Daoy (cell line): Measurements from ENCODE around the gene GCG. TPM values are rescaled to one million over a fixed set of nuclear protein-coding genes. Genes with fewer than 3 reads are reported as not detected.

Experiments used
- DNase-seq: peaks from one replicate; pipeline ENCODE4 v3.0.0-alpha.2; 2015; ENCODE audit warnings: low read depth
- total RNA-seq: library from RNA; depleted of rRNA; stranded (reverse); fragments of >200 nt; shearing (Covaris generic); gene quantifications from 2 replicates; pipeline ENCODE4 v1.2.3, GENCODE V29; 2014; rRNA removed

Gene GCG
- total RNA-seq, result not detected in 2 replicates

DNA sequence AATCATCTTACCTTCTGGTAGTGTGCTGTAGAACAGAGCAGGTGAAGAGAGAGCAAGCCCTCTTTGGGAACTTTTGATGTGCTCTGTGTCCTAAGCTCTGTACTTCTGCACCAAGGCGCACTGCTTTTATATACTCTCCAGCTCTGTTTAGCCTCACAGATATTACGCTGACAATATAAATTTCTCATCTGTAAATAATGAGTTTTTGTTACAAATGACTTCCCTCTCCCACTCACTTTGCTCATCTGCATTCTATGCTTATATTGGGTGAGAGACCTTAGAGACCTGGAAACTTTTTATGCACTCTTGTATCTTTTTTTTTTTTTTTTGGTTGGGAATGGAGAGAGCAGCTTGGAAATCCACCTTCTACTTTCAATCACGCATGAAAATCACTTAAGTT lies at the start of gene GCG:
GCG (minus strand) TSS at position 101 of the 400 bp plus-strand sequence. CDS start 3,069 bp downstream, outside the sequence.
- DNase-seq, result no peak

GRCh38 chr2:162200636-162201035 lies 48.6 kb upstream of the GCG start:
- no peak for DNase-seq

- no peak for DNase-seq
These were observed 47.9 kb upstream of the GCG start for GRCh38 chr2:162199913-162200312.

DNA sequence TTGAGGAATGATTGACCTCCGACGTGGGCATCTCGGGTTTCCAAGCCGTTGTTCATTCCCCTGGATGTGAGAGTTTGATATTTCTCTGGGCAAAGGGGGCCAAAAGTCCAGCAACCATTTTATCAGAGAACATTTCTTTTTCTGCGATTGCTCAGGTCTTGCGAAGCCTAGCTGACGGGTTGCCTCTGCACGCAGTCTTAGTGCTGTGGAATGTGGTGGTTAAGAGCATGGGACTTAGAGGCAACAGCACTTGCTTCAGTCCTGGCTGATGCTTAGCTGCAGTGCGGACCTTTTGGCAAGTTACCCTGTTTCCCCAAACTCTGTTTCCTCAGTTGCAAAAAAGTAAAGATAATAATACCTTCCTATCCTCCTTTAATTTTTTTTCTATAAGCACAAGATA lies 46.2 kb upstream of the GCG start:
- DNase-seq, result no peak

GRCh38 chr2:162197069-162197825 lies 45.2 kb upstream of the GCG start:
- DNase-seq, result no peak

- DNase-seq, result peak; percentile 28
These were observed 44.6 kb upstream of the GCG start for GRCh38 chr2:162196638-162197037.

DNA sequence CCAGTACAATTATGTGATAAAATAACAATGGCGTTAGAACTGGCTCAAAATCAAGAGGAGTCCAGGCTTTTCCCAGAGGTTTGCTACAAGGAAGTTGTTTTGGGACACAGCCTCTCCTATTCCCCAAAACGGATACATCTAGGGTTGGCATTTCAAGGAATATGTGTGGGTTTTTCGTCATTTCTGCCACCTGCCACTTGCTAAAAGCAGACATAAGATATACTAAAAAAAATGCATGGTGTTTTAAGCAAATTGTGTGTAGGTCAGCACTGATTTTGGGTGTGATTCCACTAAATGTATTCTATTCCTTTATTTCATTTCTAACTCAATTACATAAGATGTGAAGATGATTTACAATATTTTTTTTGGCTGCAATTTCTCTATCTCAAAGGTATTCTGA lies 36.4 kb upstream of the GCG start:
- no peak for DNase-seq

DNA sequence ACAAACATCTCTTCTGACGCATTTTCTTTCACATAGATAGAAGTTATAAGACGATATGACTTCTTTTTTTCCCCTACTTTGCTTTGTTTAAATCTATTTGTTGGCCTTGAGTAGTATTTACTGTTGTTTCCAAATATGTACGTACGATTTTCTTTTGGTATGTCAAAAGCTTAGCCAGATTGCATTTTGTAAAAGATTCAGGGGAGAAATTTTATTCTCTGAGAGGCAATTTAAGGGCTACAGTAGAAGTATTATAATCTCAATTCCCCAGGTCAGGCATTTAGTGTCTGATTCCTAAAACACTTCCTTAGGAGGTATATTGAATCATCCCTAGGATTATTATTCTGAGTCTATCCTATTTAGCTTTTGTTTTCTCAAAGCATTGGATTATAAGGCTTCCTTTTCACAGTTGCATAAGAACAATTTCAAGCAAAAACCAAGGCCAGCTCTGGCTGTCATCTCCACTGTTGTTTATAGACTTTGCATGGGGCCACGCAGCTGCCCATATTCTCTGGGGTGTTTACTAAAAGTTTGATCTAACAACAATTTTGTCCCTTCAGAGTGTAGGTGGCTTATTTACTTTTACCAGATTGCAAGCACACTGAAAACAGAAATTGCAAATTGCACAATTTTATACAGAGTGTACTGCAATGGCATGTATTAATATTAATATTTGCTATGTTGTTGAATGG lies 33.6 kb upstream of the GCG start:
- no peak for DNase-seq

DNA sequence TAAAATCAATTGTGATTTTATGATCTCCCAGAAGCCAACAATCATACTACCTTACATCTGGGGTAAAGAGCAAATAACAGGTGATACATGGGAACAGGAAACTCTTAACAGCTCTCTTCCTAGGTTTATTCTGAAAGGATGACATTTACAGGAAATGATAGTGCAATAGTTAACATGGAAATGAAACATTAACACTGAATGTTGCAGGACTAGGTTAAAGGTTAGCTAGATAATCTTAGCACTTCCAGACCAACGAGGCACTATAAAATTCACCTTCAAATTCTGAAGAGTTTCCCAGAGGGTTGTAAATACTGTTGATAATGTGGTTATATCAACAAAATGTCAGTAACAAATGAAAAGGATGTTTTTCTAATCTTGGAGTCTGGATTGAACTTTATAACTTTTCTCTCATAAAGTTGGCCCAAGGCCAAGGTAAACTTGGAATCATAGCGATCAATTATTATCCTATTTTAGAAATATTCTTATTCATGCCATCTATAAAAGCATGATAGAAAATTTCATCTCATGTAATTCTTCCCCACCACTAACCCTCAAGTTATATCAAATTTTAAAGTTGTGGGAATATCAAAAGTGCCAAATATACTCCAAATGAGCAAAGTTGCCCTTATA lies 32.9 kb upstream of the GCG start:
- no peak for DNase-seq

DNA sequence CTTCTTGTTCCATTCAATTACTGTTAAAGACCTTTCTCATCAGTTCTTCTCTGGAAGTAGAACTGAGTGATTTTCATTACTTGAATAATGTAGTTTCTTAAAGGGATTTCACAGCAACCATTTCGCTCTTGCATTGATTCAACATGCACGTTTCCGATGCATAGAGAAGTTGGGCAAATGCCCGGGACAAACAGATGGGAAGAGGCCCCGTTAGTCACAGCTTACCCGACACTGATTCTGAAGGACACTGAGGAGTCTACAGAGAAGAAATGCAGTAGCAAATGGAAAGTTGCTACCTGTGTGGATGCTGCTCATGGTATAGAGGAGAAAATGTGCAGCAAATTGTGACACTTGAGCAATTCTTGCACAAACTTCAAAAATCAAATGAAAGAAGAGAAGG lies 32.3 kb upstream of the GCG start:
- DNase-seq, result no peak

DNA sequence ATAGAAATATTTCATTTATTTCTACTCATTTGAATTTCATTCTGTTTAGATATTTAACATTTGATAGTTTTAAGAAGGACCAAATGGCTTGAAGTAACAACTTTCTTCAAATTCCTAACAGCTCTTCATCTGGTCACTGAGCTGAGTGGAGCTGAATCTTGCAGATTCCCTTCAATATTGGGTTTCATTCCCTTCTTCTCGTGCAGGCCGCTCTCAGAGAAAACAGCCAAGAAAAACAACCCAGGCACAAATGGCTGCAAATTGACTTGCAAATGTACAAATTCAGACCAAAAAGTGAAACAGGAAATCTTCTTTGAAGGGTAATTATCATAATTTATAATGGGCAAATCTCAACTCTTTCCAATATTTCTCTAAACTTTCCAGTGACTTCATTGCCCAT lies 30.3 kb upstream of the GCG start:
- DNase-seq, result no peak

- no peak for DNase-seq
These were observed 25.3 kb upstream of the GCG start for GRCh38 chr2:162177301-162177700.

- DNase-seq, result no peak
These were observed 23.7 kb upstream of the GCG start for GRCh38 chr2:162175714-162176113.

DNA sequence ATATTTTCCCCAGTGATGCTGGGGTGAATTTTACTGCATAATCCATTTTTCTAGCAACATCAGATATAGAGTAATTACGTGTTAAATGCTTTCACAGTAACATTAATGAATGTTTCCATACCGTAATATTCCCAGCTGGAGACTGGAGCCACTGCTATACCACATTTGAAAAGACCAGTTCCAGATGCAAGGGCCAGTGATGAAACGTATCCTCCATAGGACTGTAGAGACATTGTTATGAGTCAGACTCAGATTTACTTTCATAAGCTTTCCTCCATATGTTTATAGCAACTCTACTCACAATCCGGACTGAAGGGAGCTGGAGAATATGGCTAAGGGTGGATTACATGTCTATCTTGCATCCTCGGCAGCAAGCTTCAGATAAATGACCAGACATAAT lies 22.7 kb upstream of the GCG start:
- DNase-seq, result no peak

- DNase-seq, result no peak
These were observed 20.8 kb upstream of the GCG start for GRCh38 chr2:162172802-162173370.

- no peak for DNase-seq
These were observed 14.7 kb upstream of the GCG start for GRCh38 chr2:162166745-162167144.

DNA sequence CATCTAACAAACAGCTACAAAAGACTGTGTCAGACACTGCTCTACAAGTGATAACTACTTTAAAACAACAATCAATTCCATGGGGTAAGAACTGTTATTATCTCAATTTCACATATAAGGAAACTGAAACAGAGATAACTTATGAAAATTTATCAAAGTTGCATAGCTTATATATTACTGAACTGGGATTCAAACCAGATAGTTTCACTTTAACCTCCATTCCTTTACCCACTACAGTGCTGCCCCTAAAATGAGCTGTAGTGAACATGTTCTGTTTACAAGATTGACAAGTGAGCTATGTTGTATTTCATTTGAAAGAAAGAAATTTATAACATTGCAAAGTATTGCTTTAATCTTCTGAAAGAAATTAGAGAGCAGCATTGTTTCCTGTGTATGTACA lies 14.1 kb upstream of the GCG start:
- no peak for DNase-seq

DNA sequence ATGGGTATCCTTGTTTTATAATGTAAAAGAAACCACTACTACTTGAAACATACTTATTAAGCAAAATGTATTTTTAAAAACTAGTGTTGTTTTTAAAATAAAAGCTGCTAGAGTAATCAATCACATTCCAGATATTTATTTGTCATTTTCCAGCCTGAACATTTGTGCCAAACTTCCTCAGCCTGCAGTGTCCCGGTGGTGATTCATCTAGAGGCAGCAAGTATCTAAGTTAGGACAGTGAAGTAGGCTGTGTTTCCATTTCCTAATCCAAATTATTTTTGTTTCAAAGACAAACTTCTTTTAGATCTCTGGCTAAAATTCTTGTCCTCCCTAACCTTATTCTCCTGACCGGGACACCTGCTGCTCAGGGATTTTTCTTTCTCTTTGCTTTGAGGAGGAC lies 12.8 kb upstream of the GCG start:
- DNase-seq, result no peak

- no peak for DNase-seq
These were observed 7.4 kb upstream of the GCG start for GRCh38 chr2:162159446-162159845.

- DNase-seq, result no peak
These were observed 4.1 kb upstream of the GCG start for GRCh38 chr2:162156149-162156548.

DNA sequence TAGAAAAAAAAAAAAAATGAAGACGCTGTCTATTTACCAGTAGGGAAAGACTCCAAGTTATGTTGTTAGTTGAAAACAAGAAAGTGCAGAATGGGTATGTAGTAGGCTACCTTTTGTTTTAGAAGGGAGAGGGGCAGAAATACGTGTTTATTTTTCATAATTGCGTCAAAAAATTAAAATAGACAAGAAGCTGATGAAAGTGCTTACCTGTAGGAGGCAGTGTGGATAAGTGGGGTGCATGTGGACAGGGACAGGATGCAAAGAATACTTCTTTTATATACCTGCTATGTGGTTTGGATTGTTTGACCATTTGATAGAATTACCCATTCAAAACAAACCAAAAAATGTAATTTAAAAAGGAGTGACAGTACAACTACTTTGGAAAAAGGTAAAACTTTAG lies 3.0 kb upstream of the GCG start:
- no peak for DNase-seq

- peak; percentile 62 for DNase-seq
These were observed 1.7 kb upstream of the GCG start for GRCh38 chr2:162153608-162154224.
